Epidermal melanocyte (primary cell): ENCODE data around the gene NEURL1B.

Experiments used
- DNase-seq: peaks from one replicate; pipeline ENCODE4 v3.0.0; 2011; ENCODE audit warnings: low spot score; ENCODE audit not compliant: insufficient read length

NEURL1B gene

GRCh38 chr5:172730222-172730621 is 89.2 kb downstream of the NEURL1B start:
- no peak for DNase-seq

- DNase-seq = no peak
These were observed 90.1 kb downstream of the NEURL1B start for GRCh38 chr5:172730981-172731679.

GRCh38 chr5:172731680-172732074 is 90.6 kb downstream of the NEURL1B start:
- DNase-seq = no peak

GRCh38 chr5:172732201-172732865 is 91.3 kb downstream of the NEURL1B start:
- DNase-seq = no peak

DNA sequence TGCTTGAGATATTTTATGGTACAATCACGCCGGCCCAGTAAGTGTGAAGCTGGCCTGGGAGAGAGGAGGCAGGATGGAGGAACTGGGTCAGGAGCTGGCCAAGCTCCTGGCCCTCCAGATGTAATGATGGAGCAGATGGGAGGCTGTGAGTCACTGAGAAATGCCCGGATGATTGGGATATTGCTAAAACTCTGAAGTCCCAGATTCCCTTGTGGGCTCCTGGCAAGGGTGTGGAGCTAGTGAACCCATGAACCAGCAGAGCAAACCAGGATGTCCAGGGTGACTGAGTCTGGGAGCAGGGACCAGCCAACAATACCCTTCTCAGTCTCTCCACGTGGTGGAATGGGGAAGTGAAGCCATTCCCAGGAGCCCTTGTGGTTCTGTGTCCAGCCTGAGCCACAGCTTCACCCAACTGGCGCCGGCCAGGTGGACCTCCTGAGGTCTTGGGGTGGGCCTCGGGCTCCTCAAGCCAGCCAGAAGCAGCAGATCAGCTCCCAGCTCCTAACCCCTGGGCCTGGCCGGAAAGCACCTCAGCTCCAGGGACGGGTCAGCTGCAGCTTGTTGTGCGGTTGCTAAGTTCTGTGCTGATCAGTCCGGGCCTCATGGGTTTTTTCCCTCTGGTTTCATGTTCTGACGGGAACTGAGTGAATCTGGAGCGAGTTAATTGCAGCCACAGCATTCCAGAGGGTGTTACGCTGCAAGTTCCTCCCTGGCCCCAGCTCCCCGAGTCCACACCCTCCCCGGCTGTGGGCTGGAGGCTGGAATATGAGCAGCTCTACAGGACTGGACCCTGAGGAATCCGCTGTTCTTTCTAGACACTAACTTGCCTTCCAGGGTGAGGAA is 92.3 kb downstream of the NEURL1B start:
- DNase-seq = peak; percentile 54

- DNase-seq = no peak
These were observed 92.9 kb downstream of the NEURL1B start for GRCh38 chr5:172733974-172734346.

DNA sequence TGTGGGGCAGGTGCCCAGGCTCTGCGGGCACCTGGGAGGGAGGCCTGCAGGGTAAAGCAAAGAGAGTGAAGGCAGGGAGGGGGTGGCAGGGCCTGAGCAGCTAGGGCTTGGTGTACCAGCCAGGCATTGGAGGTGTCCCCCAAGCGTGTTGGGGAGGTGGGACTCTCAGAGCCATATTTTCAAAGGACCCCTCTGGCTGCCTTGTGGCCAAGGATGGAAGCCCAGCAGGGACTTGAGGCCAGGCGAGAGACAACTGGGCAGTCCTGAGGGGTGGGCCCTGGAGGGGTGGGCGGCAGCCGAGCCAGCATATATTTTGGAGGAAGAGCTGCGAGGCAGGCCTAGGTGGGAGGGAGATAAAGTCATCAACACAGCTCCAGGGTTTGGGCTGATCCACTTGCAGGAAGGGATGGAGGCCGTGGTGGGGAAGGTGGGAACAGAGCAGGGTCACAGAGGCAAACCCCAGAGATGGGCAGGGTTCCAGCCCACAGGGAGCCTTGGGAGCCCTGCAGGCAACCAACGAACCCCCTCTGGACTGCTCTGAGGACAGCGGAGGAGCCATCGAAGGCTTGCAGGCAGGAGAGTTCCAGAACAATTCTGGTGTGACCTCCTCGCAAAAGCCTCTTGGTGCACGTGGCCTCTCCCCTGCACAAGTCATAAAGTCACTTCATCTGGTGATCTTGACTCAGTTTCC is 94.2 kb downstream of the NEURL1B start:
- DNase-seq = no peak

DNA sequence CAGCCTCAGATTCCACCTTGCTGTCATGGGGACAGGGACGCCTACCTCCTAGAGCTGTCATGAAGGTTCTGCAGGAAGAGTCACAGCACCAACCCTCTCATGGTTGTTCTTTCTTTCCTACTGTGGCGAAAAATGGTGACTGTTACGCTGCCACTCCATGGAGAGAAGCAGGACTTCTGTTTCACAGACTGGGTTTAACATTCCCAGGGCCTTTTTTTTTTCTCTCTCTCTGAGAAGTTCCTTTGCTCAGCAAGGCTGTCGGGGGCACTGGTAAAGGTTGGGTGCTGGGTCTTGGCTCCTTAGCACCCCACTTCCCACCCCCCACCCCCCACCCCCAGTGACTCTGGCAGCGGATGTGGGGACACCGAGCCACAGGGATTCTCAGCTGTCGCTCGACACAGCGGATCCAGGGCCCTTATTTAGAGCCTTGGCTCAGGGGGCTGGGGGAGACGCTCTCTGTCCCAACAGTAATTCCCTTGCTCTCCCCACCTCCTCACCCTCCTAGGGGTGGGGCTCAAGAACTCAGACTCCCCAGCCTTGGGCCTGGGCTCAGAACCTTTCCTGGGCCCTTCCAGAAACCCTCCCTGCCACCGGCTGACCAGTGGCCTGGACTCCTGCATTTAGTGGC is 95.6 kb downstream of the NEURL1B start:
- DNase-seq = no peak

DNA sequence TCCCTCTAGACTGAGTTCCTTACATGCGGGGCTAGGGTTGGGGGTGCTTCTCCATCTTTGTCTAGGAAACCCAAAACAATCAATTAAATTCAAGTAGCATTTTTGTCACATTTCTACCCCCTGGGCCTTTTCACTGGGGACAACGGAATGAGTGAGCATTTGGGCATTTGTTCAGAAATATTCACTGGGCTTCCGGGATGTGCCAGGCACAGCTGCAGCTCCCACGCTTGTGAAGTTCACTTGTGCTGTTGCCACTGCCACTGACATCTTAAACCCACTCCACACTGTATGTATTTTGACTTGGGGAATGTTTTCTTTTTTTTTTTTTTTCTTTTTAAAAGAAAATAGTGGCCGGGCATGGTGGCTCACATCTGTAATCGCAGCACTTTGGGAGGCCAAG is 98.3 kb downstream of the NEURL1B start:
- no peak for DNase-seq

- DNase-seq = no peak
These were observed 99.6 kb downstream of the NEURL1B start for GRCh38 chr5:172740428-172741205.
